Karpas-422 (cell line): ENCODE data around the gene RASA2. TPM values are rescaled to one million over a fixed set of nuclear protein-coding genes. Genes with fewer than 3 reads are reported as not detected.
"Not testable (repeated sequence)": the region's sequence is repeated elsewhere in the genome, so short reads cannot be mapped to it uniquely, and the experiment has no call there.

ENCODE experiments used
- DNase-seq: peaks from one replicate; pipeline ENCODE4 v3.0.0-alpha.2; 2015
- H2AFZ ChIP-seq: fragments of 200-600 bp; sonication (generic); 2 replicates; pipeline ENCODE4 v1.6.1; 2014; ENCODE audit warnings: antibody characterized with exemption, low read length, mixed read lengths
- H3K27ac ChIP-seq: fragments of 200-600 bp; sonication (generic); 2 replicates; pipeline ENCODE4 v1.5.1; 2014; ENCODE audit warnings: mild to moderate bottlenecking, low read length, moderate library complexity
- H3K27me3 ChIP-seq: fragments of 200-600 bp; sonication (generic); 2 replicates; pipeline ENCODE4 v1.6.1; 2014; ENCODE audit warnings: low read length, mixed read lengths
- H3K36me3 ChIP-seq: fragments of 200-600 bp; sonication (generic); 2 replicates; pipeline ENCODE4 v1.6.1; 2014; ENCODE audit warnings: low read length, mixed read lengths; ENCODE audit not compliant: insufficient read depth
- H3K4me1 ChIP-seq: fragments of 200-600 bp; sonication (generic); 2 replicates; pipeline ENCODE4 v1.6.1; 2014; ENCODE audit warnings: mild to moderate bottlenecking, low read length, mixed read lengths
- H3K4me2 ChIP-seq: fragments of 200-600 bp; sonication (generic); 2 replicates; pipeline ENCODE4 v1.6.1; 2014; ENCODE audit warnings: low read length, low read depth, mild to moderate bottlenecking; ENCODE audit not compliant: poor library complexity, severe bottlenecking
- H3K4me3 ChIP-seq: fragments of 200-600 bp; sonication (generic); 2 replicates; pipeline ENCODE4 v1.5.1; 2014; ENCODE audit warnings: mild to moderate bottlenecking, antibody characterized with exemption, low read length, mixed read lengths
- H3K79me2 ChIP-seq: fragments of 200-600 bp; sonication (generic); 2 replicates; pipeline ENCODE4 v1.6.1; 2014; ENCODE audit warnings: mild to moderate bottlenecking, low read length, mixed read lengths
- H3K9ac ChIP-seq: fragments of 200-600 bp; sonication (generic); 2 replicates; pipeline ENCODE4 v1.6.0; 2014; ENCODE audit warnings: low read length
- H3K9me2 ChIP-seq: fragments of 200-600 bp; sonication (generic), shearing (Covaris generic); replicated peaks from 2 replicates; pipeline ENCODE4 v1.6.0; 2014; ENCODE audit warnings: mild to moderate bottlenecking, low read length, moderate library complexity; ENCODE audit not compliant: insufficient read depth
- H3K9me3 ChIP-seq: fragments of 300-700, 200-600 bp; sonication (generic); 2 replicates; pipeline ENCODE4 v1.6.1; 2014; ENCODE audit warnings: low read length, mixed read lengths
- H4K20me1 ChIP-seq: fragments of 200-600 bp; sonication (generic); 2 replicates; pipeline ENCODE4 v1.6.1; 2014; ENCODE audit warnings: mild to moderate bottlenecking, antibody characterized with exemption, low read length, low read depth; ENCODE audit not compliant: insufficient read depth
- total RNA-seq: library from RNA; depleted of rRNA; stranded (reverse); fragments of >200 nt; shearing (Covaris generic); gene quantifications from 2 replicates; pipeline ENCODE4 v1.2.3, GENCODE V29; 2014; ENCODE audit warnings: low replicate concordance

Gene RASA2
- total RNA-seq, 1 experiment from 2014 or later: 27.1 TPM

DNA sequence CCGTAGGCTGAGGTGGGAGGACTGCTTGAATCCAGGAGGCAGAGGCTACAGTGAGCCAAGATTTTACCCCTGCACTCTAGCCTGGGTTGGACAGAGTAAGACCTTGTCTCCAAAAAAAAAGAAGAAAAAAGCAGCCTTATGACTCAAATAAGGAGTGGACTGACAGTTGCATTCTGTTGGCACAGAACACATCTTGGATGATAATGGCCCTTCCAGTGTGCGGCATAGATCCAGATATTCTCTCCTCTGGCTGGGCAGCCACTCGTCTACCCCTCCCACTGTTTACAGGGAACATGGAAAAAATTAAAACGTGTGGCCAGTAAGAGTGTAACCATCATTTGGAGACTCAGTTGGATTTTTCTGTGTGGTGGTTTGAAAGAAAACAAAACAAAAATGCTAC is 132.6 kb downstream of the RASA2 start:
- Histone ChIP-seq H2AFZ (no peak overlapping the region), H3K27ac (no peak overlapping the region), H4K20me1 (no peaks in the 10 kb centered on the region), H3K9ac (no peak overlapping the region), H3K9me2 (no peaks in the 10 kb centered on the region), H3K79me2 (no peaks in the 10 kb centered on the region), H3K4me2 (no peak overlapping the region), H3K4me1 (no peaks in the 10 kb centered on the region), H3K27me3 (no peaks in the 10 kb centered on the region), H3K9me3 (no peaks in the 10 kb centered on the region), H3K36me3 (peaks cover 2% of the 10 kb centered on the region; the same call in 1 of the 2 replicates), H3K4me3 (no peak overlapping the region)
- no peak for DNase-seq

DNA sequence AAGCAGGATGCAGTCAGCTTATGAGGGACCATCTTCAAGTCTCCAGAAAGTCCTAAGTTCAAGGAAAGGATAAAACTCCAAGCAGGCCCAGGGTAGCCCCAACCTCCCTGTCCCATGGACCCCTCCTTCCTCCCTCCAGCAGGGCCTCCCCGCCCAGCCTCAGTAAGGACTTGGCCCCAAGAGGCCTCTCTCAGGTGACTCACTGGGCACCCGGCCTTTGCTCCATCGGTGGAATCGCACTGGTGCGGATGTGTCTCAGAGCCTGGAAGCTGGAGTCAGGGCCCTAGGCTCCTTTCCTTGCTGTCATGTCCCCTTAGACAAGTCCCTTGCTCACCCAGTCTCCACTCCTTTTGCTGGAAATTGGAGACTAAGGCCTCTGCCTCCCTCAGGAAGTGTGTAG is 136.9 kb downstream of the RASA2 start:
- H3K9ac ChIP-seq: no peak overlapping the region
- DNase-seq: no peak
- no peak overlapping the region for H3K4me2 ChIP-seq
- no peaks in the 10 kb centered on the region for H4K20me1 ChIP-seq
- H3K4me1 ChIP-seq: no peaks in the 10 kb centered on the region
- no peaks in the 10 kb centered on the region for H3K9me3 ChIP-seq
- no peak overlapping the region for H2AFZ ChIP-seq
- no peaks in the 10 kb centered on the region for H3K9me2 ChIP-seq
- no peaks in the 10 kb centered on the region for H3K79me2 ChIP-seq
- no peak overlapping the region for H3K27ac ChIP-seq
- no peak overlapping the region for H3K4me3 ChIP-seq
- no peaks in the 10 kb centered on the region for H3K27me3 ChIP-seq
- H3K36me3 ChIP-seq: no peaks in the 10 kb centered on the region

DNA sequence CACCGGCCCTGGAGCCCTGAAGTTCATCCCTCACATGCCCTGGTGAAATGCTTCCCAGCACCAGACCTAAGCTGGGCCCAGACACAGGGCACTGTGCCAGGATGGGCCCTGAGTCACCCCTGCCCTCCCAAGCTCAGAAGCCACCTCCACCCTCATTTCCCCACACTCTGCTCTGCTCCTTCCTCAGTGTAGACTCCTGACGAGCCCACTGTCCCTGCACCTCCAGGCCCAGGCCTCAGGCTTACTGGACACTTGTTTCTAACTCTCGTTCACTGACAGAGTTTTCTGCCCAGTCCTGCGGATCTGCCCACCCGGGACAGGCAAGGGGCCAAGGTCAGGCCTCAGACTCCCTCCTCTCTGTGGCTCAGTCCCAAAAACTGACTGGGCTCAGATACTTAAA is 138.7 kb downstream of the RASA2 start:
- Histone ChIP-seq H3K4me2 (no peak overlapping the region), H3K9me2 (no peaks in the 10 kb centered on the region), H3K4me1 (no peaks in the 10 kb centered on the region), H3K27me3 (no peaks in the 10 kb centered on the region), H3K4me3 (no peak overlapping the region), H4K20me1 (no peaks in the 10 kb centered on the region), H3K36me3 (no peaks in the 10 kb centered on the region), H3K9me3 (no peaks in the 10 kb centered on the region), H2AFZ (no peak overlapping the region), H3K27ac (no peak overlapping the region), H3K9ac (no peak overlapping the region), H3K79me2 (no peaks in the 10 kb centered on the region)
- no peak for DNase-seq

DNA sequence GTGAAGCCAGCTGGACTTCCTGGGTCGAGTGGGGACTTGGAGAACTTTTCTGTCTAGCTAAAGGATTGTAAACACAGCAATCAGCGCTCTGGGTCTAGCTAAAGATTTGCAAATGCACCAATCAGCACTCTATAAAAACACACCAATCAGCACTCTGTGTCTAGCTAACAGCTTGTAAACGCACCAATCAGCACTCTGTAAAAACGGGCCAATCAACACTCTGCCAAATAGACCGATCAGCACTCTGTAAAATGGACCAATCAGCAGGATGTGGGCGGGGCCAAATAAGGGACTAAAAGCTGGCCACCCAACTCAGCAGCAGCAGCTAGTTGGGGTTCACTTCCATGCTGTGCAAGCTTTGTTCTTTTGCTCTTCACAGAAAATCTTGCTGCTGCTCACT is 141.5 kb downstream of the RASA2 start:
- not testable (repeated sequence) for H3K4me1 ChIP-seq, H3K79me2 ChIP-seq, H3K9ac ChIP-seq, H3K9me3 ChIP-seq, H3K4me3 ChIP-seq, H3K36me3 ChIP-seq, H3K27me3 ChIP-seq, H2AFZ ChIP-seq, H3K4me2 ChIP-seq, H4K20me1 ChIP-seq, H3K9me2 ChIP-seq, H3K27ac ChIP-seq
- peak; percentile 43 for DNase-seq

DNA sequence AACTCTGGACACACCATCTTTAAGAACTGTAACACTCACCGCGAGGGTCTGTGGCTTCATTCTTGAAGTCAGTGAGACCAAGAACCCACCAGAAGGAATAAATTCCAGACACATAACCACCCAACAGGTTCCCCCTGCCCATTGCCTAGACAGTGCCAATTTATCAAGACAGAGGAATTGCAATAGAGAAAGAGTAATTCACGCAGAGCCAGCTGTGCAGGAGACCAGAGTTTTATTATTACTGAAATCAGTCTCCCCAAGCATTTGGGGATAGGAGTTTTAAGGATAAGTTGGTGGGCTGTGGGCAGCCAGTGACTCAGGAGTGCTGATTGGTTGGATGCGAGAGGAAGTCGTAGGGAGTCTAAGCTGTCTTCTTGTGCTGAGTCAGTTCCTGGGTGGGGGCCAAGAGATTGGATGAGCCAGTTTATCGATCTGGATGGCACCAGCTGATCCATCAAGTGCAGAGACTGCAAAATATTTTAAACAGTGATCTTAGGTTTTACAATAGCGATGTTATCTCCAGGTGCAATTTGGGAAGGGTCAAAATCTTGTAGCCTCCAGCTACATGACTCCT is 142.1 kb downstream of the RASA2 start:
- not testable (repeated sequence) for H3K9me2 ChIP-seq, H3K4me2 ChIP-seq, H3K79me2 ChIP-seq, H3K9ac ChIP-seq, H3K4me1 ChIP-seq, H3K36me3 ChIP-seq, DNase-seq, H3K4me3 ChIP-seq, H4K20me1 ChIP-seq, H3K9me3 ChIP-seq, H2AFZ ChIP-seq, H3K27ac ChIP-seq, H3K27me3 ChIP-seq

DNA sequence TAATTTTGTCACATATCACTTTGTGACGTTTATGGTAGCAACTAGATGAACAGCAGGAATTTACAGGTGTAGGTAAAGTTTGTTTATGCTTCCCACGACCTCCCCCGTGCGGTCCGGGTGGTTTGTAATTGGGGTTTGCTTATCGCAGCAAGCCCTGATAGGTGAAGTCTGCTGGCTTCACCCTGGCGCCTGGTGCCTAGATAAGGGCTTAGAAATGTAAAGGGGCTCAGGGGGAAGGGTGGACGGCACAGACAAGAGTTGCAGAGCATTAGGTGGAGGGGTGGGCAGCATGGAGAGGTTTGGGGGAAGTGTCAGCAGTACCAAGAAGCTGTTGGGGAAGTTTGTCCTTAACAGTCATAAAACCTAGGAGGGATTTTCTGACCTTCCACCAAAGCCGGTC is 143.1 kb downstream of the RASA2 start:
- H3K4me3 ChIP-seq: no peak overlapping the region
- DNase-seq: no peak
- H3K79me2 ChIP-seq: no peaks in the 10 kb centered on the region
- H3K36me3 ChIP-seq: no peaks in the 10 kb centered on the region
- no peaks in the 10 kb centered on the region for H3K27me3 ChIP-seq
- H3K4me2 ChIP-seq: no peak overlapping the region
- no peak overlapping the region for H2AFZ ChIP-seq
- no peak overlapping the region for H3K27ac ChIP-seq
- no peaks in the 10 kb centered on the region for H3K4me1 ChIP-seq
- no peaks in the 10 kb centered on the region for H3K9me3 ChIP-seq
- H3K9ac ChIP-seq: no peak overlapping the region
- H3K9me2 ChIP-seq: no peaks in the 10 kb centered on the region
- no peaks in the 10 kb centered on the region for H4K20me1 ChIP-seq

DNA sequence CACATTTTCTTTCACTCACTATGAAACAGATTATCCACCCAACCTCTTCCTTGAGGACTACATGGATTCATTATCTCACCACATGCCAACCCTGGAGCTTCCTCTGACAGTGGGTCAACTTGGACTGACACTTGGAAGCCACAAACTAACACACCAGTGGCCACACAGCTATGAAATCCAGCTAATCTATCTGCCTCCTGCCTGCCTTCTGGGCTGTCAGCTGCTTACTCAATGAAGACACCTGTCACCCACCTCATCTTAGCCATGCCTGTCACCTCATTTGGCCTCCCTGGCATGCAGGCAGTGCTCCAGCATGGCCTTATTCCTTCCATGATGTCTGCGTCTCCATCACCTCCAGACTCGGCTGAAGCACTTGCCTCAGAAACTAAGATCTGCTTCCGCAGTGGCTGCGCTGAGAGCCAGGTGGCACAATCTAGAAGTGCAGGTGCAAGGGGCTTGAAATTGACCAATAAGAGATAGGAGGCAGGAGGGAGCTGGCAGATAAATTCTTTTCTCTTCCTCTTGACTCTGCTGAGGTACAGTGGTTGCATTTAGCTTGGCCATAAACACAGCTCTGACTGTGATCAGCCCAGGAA is 146.1 kb downstream of the RASA2 start:
- no peaks in the 10 kb centered on the region for H3K4me1 ChIP-seq
- no peak overlapping the region for H3K9ac ChIP-seq
- H3K4me3 ChIP-seq: no peak overlapping the region
- H4K20me1 ChIP-seq: no peaks in the 10 kb centered on the region
- H3K9me2 ChIP-seq: no peaks in the 10 kb centered on the region
- H3K36me3 ChIP-seq: no peaks in the 10 kb centered on the region
- H3K79me2 ChIP-seq: no peaks in the 10 kb centered on the region
- no peak overlapping the region for H3K4me2 ChIP-seq
- no peaks in the 10 kb centered on the region for H3K9me3 ChIP-seq
- no peak for DNase-seq
- H3K27ac ChIP-seq: no peak overlapping the region
- H2AFZ ChIP-seq: no peak overlapping the region
- H3K27me3 ChIP-seq: no peaks in the 10 kb centered on the region

DNA sequence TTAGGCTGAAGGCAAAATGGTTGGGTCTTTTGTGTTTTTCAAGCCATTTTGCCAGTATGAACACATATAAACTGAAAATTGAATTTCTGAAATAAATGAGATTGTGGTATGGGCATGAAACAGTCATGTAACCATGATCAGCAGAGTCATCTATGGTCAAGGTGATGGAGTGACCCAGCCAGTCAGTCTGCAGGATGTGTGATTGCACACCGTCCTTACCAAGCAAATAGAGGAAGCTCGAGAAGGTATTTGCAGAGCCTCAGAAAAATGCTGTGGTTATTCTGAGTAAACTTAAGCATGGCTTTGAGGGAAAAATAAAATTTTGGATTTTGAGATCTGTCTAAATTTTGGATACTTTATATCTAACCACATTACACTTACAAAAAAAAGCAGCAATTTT is 155.4 kb downstream of the RASA2 start:
- H3K9me2 ChIP-seq: no peaks in the 10 kb centered on the region
- H3K27ac ChIP-seq: no peak overlapping the region
- H3K4me2 ChIP-seq: no peak overlapping the region
- no peaks in the 10 kb centered on the region for H3K79me2 ChIP-seq
- H3K9ac ChIP-seq: no peak overlapping the region
- no peak for DNase-seq
- no peaks in the 10 kb centered on the region for H3K4me1 ChIP-seq
- no peaks in the 10 kb centered on the region for H4K20me1 ChIP-seq
- H3K36me3 ChIP-seq: no peaks in the 10 kb centered on the region
- H2AFZ ChIP-seq: no peak overlapping the region
- no peak overlapping the region for H3K4me3 ChIP-seq
- H3K9me3 ChIP-seq: no peaks in the 10 kb centered on the region
- H3K27me3 ChIP-seq: no peaks in the 10 kb centered on the region
